Measurements from ENCODE around the gene PPP4C.

The PPP4C gene

DNA sequence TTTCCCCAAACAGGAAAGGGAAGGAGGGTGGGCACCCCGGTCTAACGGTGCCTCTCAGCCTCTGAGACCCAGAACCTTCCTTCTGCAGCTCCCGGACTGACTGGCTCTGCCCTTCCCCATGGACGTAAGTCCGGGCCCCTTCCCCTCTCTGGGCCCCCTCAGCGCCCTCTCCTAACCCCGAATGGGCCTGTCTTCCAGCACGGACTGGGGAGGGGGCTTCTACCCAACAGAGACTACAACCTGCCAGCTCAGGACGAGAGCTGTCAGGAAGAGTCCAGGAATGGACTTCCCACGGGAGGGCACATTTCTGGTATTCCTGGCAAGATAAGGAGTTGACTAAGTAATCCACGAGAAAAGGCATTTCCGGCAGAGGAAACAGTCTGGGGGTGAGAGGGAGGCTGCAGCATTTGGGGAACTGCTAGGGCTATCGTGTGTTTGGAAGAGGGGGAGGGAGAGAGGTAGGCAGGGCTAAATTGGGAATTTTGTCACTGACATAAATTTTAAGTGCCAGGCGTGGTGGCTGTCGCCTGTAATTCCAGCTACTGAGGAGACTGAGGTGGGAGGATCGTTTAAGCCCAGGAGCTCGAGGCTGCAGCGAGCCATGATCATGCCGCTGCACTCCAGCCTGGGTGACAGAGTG lies 22.3 kb upstream of the PPP4C start:
- peak overlapping the region; percentile 76 for H3K4me3 ChIP-seq (ENCODE audit: low read depth, low read length)
- DNase-seq (ENCODE audit: low read depth): no peak

DNA sequence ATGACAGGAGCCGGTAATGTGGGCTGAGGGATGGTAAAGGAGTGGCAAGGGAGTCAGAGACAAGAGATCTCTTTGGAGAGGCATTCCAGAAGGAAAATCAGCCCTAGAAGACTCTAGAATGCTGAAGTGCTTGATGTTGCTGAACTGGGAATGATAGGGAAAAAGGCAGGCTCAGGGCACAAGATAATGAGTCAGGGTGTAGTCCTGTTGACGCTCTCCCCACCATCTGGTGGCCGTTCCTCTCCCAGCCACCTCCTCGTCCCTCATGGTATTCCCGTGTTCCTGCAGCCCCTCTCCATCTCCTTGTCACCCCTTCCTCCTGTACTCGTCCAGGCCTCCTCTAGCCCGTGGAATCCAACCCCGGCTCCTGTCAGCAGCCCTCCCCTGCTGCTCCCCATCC lies 21.3 kb upstream of the PPP4C start:
- no peak for DNase-seq (ENCODE audit: low read depth)
- no peak overlapping the region for H3K4me3 ChIP-seq (ENCODE audit: low read depth, low read length)

GRCh38 chr16:30054959-30055553 lies 20.7 kb upstream of the PPP4C start:
- no peak for DNase-seq (ENCODE audit: low read depth)
- H3K4me3 ChIP-seq (ENCODE audit: low read depth, low read length): no peak overlapping the region

DNA sequence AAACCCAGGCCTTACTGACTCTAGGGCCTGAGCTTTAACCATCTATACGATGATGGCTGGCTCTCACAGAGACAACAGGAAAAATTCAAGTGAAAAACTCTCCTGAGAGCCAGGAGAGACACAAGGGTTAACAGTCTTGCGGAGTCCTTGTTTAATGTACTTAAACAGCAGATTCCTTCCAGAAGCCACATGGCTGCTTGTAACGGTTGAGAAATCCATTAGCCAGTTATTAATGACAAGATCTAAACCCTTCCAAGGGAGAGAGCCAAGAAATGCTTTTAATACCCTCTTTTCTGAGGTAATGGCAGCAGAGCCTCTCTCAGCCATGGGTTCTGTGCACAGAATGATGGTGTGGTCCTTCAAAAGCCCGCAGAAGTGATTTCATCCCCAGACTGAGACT lies 15.4 kb upstream of the PPP4C start:
- no peak overlapping the region for H3K4me3 ChIP-seq (ENCODE audit: low read depth, low read length)
- DNase-seq (ENCODE audit: low read depth): no peak

DNA sequence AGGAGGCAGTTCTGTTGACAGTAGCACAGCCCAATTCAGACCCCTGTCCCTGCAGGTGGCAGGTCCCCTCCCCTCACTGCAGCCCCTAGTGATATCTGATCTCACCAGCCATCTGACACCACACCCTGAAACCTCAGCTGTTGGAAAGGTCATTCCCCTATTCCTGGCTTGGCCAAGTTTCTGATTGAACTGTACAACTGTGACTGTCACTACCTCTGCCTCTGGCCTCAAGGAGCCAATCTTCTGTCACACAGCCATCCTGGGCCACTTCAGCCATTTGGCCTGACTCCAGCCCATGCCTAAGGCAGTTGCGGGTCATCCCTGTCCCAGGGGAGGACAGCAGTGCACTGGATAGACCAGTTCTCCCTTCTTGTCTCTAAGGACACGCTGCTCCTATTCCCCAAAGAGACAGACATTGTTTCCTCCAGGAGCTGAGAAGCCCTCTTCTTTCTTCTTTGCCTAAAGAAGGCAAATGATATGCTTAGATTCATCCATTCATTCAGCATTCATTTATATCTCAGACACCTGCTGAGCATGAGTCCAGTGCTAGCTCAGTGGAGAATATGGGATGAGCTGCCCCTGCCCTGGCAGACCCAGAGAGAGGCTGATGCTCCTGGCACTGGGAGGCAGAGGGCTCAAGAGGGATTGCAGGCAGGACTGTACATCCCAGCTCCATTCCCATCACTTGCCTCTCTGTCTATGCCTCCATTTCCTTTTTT lies 14.8 kb upstream of the PPP4C start:
- H3K4me3 ChIP-seq (ENCODE audit: low read depth, low read length): no peak overlapping the region
- DNase-seq (ENCODE audit: low read depth): no peak

GRCh38 chr16:30063278-30063892 lies 12.4 kb upstream of the PPP4C start:
- no peak for DNase-seq (ENCODE audit: low read depth)
- H3K4me3 ChIP-seq (ENCODE audit: low read depth, low read length): peak overlapping the region; percentile 98

GRCh38 chr16:30063893-30064728 lies 11.7 kb upstream of the PPP4C start:
- DNase-seq (ENCODE audit: low read depth): no peak
- H3K4me3 ChIP-seq (ENCODE audit: low read depth, low read length): peak overlapping the region; percentile 98

DNA sequence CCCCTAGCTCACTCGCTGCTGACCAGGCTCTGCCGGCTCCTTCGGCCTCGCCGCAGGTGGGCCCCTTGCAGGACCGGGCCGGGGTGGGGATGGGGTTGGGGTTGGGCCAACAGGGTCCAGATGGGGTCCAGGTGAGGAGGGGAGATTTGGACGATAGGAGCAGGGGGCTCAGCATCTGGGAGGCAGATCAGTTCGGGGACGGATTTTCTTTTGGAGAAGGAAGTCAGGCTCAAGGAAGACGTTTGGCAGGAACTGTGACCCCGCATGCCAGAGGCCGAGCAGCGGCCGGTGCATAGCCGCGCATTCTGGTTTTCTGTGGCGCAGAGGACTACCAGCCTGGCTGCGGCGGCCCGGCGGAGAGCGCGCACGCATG lies 11.1 kb upstream of the PPP4C start:
- H3K4me3 ChIP-seq (ENCODE audit: low read depth, low read length): peak overlapping the region; percentile 98
- DNase-seq (ENCODE audit: low read depth): no peak

- DNase-seq (ENCODE audit: low read depth): peak; percentile 98
- H3K4me3 ChIP-seq (ENCODE audit: low read depth, low read length): peak within 1 kb of the TSS; percentile 98
Observed at GRCh38 chr16:30065102-30065942, 10.5 kb upstream of the PPP4C start, which contains the start of gene ALDOA. ALDOA (plus strand) TSS chr16:30065760; CDS start chr16:30066898, 1,138 bp downstream.

DNA sequence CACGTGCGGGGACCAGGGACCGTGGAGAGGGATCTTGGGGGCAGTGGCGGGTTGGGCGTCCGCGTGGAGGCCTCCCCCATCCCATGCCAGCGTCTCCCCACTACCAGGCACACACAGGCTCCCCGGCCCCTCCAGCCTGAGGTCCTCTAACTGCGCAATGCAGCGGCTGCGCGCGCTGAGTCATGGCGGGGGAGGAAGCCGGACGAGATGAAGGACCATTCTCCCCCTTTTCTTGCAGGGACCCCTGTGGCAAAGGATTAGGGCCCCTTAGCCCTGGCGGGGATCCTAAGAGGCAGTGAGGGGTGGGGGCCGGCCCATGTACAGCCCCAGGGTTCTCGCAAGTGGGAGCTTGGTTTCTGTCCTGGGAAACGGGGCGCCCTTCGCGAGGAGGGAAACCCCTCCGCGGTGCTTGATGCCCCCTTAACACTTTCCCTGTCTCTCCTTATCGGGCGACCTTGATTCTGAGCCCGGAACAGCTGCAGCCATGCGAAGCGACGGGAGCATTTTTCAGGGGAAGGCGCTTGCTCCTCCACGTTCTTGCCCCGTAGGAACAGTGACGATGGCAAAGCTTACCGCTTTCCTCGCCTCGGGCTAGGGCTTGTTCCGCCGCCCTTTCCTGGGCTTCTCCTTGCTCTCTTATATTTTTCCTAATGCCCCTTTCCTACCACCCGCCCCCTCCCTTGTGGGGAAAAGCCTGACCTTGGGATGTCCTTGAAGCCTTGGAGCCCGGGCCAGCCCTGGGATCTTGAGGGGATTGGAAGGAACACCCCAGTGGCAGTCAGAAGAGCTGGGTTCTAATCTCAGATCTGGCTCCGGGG lies 9.6 kb upstream of the PPP4C start:
- no peak for DNase-seq (ENCODE audit: low read depth)
- peak overlapping the region; percentile 98 for H3K4me3 ChIP-seq (ENCODE audit: low read depth, low read length)

- no peak for DNase-seq (ENCODE audit: low read depth)
- H3K4me3 ChIP-seq (ENCODE audit: low read depth, low read length): peak overlapping the region; percentile 98
Observed at GRCh38 chr16:30066761-30067583, 8.8 kb upstream of the PPP4C start.

GRCh38 chr16:30067584-30067916 lies 8.2 kb upstream of the PPP4C start:
- peak overlapping the region; percentile 98 for H3K4me3 ChIP-seq (ENCODE audit: low read depth, low read length)
- DNase-seq (ENCODE audit: low read depth): no peak

GRCh38 chr16:30068333-30068732 lies 7.5 kb upstream of the PPP4C start:
- no peak for DNase-seq (ENCODE audit: low read depth)
- H3K4me3 ChIP-seq (ENCODE audit: low read depth, low read length): peak overlapping the region; percentile 24

GRCh38 chr16:30068750-30069610 lies 6.8 kb upstream of the PPP4C start:
- DNase-seq (ENCODE audit: low read depth): no peak
- H3K4me3 ChIP-seq (ENCODE audit: low read depth, low read length): peak overlapping the region; percentile 24

DNA sequence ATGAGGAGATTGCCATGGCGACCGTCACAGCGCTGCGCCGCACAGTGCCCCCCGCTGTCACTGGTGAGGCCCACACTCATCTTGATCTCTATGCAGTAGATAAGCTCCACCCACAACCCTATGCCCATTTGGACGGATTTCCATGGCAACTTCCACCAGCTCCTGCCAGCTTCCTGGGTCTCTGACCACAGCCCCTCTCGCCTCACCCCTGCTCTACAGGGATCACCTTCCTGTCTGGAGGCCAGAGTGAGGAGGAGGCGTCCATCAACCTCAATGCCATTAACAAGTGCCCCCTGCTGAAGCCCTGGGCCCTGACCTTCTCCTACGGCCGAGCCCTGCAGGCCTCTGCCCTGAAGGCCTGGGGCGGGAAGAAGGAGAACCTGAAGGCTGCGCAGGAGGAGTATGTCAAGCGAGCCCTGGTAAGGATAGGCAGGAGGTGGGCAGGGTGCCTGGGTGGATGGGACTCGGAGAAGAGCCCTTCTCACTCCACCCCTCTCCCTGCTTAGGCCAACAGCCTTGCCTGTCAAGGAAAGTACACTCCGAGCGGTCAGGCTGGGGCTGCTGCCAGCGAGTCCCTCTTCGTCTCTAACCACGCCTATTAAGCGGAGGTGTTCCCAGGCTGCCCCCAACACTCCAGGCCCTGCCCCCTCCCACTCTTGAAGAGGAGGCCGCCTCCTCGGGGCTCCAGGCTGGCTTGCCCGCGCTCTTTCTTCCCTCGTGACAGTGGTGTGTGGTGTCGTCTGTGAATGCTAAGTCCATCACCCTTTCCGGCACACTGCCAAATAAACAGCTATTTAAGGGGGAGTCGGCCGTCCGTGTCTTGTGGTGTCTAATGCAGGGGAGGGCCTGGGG lies 6.0 kb upstream of the PPP4C start:
- peak overlapping the region; percentile 17 for H3K4me3 ChIP-seq (ENCODE audit: low read depth, low read length)
- DNase-seq (ENCODE audit: low read depth): no peak

Measured in skeletal muscle cell (primary cell).